Embryonic facial prominence (tissue), 1 donor: ENCODE measurements around the gene MTHFSD.

Source experiments
- DNase-seq: peaks from one replicate; pipeline ENCODE4 v3.0.0-alpha.2; 2016; ENCODE audit errors: extremely low spot score

Gene MTHFSD

DNA sequence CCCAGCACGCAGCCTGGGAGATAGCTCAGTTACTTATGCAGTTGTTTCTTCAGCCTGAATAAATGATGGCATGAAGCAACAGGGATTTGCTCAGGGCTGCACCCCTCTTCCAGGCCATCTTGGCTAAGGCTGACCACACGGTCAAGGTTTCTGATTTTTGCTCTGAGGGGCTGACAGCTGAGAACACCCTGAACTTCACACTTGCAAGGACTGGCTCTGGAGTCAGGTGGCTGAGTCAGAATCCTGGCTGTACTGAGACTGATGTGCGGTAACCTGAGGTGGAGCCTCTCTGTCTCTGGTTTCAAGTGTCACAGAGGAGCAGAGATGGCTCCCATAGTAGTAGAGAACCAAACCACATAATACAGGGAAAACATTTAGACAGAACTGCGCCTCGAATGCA is 4.8 kb downstream of the MTHFSD start:
- no peak for DNase-seq

DNA sequence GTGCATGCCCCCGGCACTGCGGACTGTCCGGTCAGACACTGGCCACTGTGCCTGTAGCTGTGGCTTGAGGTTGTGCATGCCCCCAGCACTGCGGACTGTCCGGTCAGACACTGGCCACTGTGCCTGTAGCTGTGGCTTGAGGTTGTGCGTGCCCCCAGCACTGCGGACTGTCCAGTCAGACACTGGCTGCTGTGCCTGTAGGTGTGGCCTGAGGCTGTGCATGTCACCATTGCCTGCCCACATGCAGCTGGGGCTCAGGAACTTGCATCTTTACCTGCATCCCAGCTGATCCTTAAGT is 5.2 kb downstream of the MTHFSD start:
- no peak for DNase-seq

DNA sequence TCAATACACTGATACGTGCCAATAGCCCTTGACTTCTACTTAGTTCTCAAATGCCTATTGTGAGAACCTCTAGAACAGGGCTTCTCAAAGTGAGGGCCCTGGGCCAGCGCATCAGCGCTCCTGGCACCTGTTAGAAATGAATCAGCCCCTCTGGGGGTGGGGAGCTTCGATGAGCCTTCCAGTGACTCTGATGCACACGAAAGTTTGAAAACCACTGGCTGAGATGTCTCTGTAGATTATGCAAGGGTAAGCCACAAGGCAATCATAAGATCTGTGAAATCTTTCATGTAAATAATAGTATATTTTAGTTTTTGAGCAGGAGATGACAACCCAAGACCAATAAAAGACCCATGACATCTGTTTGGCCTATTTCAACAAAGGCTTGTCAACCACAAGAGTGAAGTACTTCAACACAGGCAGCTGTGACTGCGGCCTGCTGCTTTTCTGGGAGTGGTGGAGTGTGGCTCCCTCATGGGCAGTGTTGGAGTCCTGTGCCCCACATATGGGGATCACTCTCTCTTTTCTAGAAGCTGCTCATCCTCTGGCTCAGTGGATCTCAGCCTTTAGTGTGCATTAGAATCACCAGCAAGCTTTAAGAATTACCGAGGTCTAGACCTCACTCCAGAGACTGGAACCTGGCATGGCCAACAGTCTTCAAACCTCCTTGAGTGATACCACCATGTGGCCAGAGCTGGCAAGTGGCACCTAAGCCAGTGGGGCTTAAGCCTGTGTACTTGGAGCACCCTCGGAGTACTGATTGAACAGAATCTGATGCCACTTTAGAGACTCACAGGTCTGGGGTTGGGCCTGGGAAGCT is 5.8 kb downstream of the MTHFSD start:
- DNase-seq = no peak

DNA sequence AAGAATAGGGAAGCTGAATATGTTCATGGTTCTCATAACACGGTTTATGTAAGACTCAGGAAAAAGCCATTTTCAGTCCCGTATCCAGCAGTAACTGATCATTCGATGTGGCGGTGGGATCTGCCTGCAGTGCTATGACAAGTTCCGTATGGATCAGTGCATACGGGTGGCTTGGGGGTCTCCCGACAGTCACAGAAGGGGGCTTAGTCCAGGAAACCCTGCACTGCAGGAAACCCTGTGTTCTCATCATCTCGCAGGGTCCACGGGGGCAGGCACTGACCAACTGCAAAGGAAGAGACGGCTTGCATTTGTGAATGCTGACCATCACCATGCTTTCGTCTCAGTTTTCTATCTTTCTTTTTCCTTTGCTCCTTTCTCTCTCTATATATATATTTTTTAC is 7.7 kb downstream of the MTHFSD start:
- DNase-seq = no peak

DNA sequence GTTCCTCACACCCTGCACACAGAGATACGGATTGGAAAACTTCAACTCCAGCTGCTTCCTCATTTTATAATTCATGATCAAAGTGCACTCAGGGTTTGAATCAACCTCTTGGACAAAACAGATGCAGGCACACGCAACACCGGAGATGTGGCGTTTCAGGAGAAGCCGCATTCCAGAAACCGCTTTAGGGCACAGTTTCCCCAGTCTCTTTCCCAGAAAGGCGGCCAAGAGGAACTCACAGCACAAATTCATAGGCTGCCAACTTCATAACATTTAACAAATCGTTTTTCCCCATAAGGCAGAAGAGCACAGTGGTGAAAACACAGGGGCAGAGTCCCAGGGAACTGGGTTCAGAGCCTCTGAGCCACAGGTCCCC is 8.4 kb downstream of the MTHFSD start:
- DNase-seq = no peak

DNA sequence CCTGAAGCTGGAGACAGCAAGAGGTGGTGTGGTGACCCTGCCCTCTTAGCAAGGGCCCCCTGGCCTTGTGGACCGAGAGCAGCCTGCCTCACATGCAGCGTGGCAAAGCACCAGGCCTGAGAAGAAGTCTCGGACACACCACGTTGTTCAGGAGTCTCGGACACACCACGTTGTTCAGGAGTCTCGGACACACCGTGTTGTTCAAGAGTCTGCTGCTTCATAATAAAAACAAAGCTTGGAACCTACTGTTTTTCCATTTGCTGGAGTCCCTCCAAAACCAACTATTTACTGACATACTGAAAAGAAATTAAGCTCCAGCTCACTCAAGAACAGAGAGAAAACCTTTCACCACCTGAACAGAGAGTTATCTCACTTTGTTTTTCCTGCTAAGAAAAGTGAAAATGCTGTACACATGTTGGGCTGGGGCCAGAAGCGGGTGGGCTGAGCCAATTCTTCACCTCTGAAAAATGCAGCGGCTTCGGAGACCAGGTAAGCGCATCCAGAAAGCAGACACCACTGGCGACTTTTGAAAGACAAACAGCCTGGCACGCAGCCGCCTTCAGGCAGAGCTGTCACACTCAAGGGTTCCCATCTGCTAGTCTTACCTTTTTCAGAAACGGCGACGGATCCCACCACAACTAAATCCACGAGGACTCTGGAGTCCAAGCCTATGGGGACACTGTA is 8.9 kb downstream of the MTHFSD start:
- no peak for DNase-seq

DNA sequence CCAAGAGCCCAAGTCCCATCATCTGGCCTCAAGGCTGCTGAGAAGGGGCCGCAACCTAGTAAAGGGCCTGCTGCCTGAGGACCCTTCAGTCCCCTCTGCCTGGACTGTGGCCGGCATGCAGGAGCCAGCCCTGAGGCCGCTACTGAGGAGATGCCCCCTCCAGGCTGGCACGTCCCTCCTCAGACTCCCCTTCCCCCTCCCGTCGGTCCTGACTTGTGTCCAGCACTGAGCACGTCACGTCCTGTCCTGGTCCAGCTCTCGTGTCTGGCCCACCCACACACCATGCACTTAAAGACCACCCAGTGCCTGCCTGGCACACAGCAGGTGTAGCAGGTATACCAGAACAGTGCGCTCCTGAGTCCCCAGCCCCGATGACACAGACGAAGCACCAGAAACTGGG is 9.6 kb downstream of the MTHFSD start:
- DNase-seq = no peak

DNA sequence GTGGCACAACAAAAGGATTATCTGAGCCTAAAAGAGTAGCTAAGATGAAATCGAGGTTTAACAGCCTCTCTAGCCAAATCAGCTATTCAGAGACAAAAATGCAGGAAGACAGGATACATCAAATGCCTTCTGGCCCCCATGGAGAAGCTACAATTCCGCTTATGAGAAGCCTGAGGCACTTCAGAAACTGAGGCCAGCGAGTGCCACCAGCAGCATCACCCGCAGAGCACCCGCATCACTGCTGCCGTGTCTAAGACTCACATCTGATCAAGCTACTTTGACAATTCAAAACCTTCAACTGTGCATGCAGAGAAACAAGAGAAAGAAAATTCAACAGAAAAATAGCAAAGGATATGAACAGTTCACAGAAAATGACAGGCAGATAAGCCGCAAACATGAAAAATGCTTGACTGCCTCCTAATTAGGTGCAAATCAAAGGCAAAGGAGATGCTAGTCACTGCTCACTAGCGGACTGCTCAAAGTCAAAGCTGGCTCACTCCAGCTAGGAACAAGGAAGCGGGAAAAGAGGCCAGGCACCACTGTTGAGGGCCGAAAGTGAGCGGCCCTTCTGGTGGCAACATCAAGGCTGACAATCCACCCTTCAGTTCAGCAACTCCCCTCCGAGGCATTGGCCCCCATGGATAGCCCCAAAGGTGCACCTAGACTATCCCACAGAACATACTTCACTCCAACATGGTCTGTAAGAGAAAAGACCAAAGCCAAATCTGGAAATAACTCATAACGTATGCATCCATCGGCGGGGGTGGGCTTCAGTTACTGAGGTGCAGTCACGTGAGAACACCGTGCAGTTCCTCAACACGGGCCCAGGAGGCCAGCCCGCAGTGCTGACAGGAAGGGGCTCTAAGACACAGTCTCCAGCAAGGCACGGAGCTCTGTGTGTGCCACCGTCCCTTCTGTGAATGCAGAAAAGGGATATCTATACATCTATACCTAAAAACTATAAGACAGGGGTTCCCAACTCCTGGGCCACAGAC is 12.0 kb downstream of the MTHFSD start:
- DNase-seq = no peak

DNA sequence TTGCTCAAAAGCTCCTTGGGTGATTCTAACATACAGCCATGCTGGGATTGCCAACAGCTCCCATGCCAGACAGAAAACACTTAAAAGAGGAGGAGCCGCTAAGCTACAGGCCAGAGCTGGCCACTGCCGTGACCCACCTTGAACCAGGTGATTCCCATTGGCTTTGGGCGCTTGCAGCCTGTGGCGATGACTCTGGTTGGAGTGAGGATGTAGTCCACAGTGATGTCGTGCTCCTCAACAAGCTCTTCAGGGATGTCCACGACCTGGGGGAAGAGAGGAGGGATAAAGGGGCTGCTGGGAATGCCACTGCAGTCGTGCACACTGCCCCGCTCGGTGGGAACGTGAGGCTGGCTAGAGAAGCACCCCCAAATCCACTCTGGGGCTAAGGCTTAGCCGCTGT is 13.5 kb downstream of the MTHFSD start:
- no peak for DNase-seq

DNA sequence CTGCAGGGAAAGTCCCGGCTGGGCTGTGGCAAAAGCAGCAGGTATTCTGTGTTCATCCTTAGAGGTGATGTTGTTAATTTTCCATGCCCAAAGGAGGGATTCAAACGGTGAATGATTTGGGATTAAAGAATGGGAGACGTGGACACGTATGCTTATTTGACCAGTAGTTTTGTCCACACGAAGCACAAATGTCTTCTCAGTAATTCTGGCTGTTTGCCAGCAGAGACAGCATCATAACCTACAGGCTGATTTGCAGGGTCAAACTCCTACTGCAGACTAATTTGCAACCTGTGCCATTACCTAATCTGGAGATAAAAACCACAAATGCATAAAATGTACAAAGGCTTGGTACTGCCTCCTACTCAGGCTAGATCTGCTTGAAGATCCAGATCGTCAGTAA is 14.1 kb downstream of the MTHFSD start:
- DNase-seq = no peak

DNA sequence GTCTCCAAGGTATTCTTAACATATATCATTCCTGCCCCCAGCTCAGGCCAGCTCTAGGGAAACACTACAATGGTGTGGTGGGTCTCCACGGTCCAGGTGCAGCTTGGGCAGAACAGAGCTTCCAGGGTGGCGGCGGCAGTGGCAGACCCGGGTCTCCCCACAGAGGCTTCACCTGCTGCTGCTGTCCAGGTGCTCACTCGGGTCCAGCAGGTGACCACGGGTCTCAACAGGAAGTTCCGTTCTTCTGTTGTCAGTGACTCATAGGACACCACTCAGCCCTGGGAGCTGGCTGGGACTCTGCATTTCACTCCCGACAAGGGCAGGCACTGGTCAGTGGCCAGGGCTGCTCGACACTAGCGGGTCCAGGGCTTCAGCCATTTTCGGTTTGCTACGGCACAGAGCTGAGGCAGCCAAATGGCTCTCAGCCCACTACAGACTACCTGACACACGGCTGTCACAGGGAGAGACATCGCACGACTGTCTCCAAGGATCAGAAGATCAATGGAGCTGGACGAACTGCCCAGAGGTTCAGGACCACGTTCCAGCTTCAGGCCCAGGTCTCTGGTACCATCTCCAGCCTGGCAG is 16.7 kb downstream of the MTHFSD start:
- no peak for DNase-seq

DNA sequence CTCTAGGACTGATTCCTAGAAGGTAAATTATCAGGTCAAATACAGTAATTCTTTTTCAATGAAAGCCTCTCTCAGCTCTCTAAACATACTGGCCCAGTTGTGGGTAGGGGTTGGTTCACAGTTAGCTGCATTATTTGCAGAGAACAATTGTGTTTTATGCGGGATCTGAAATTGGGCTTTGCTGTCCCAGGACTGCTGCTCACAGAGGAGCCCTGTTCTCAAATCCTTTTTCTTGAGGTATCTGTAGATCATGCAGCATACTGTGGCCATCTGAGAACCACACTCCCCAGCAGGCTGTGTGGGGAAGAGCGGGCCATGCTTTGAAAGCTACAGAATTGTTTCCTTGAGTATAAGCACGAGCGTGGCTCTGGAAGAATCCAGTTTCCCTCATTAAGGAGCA is 17.5 kb downstream of the MTHFSD start:
- no peak for DNase-seq

DNA sequence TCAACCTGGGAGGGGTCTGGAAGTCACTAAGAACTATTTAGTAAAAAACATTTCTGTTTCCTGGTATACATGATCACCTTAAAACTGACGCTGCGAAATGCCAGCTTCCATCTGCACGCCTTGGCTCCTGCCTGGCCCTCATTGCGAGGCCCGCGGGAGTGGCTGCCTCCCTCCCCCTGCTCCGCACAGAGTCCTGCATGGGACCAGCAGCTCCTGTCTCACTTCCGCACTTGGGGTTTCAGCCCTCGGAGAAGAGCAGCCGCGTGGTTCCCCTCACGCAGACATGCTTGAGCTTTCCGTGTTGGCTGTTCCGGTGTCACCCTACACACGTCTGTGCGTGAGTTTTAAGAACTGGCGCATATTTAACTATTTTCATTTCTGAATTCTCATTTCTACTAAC is 18.4 kb downstream of the MTHFSD start:
- DNase-seq = no peak

DNA sequence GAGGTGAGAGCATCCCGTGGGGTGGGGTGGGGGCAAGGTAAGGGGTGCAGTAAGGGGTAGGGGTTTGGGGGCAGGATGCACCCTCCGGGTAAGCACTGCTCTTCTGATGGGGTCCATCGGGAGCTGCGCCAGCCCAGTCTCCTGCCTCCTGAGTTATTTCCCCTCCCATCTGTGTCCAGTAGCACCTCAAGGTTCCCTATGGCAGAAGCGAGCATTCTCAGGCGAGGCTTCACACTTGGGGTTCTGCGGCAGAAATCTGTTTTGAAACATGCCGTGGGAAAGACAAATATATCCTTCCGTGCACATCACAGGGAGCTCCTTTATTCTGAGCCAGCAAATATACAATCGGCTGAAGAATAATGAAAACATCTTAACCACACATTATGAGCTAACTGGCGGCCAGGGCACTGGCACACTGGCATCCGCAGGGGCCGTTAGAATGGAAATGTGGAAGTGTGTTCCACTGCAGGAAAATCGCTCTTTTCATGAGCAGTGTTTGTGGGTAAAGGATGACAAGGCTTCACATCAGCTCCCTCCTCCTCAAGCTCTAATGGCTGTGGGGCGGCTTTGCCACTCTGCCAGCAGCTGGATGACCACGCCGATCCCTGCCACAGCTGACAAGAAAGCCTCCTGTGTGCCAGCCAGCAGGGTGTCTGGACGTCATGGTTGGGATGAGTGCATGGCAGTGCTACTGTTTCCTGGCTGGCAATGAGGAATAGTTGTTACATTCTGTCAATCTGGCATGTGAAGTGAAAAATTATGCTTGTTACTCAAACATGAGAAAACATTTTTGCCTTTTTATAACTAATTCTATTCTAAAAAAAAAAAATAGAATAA is 20.0 kb downstream of the MTHFSD start:
- no peak for DNase-seq

DNA sequence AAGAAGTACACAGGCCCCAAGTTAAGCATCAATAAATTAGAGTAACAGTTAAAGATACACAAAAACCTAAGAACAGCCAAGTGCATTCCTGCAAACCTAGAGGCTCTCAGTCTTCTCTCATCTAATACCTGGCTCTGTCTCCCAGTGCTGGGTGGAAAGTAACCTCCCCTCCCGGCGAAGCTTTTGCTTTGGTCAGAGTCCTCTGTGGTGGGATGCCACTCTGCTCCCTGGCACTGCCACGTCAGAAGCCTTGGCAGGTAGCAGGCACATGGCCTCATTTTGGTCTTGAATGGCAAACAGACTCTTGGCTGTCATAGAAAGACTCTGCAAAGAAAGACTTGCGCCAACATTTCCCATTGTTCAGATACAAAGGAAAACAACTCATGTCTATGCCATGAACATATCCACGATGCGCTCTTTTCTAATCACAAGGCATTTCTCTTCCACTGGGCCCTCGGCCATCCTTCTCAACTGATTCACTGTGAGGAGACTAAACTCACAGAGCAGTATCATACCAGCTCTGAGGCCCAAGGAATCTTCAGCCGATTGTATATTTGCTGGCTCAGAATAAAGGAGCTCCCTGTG is 21.2 kb downstream of the MTHFSD start:
- DNase-seq = no peak

DNA sequence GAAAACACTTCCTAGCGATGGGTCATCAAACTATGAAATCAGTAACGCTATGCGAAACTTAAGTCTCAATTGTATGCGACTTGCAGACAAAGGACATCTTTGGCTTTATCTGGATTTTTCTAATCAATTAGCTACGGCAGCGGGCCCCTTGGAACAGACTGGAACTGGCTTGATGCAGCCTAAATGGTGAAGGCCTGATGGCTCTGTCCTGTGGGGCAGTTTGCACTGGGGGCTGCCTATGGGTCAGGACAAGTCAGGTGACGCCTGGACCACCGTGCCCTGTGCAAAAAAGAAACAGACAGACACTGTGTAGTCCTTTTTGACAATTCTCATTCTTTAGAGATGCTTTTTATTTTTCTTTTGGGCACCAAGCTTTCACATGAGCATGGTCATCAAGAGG is 22.0 kb downstream of the MTHFSD start:
- no peak for DNase-seq

DNA sequence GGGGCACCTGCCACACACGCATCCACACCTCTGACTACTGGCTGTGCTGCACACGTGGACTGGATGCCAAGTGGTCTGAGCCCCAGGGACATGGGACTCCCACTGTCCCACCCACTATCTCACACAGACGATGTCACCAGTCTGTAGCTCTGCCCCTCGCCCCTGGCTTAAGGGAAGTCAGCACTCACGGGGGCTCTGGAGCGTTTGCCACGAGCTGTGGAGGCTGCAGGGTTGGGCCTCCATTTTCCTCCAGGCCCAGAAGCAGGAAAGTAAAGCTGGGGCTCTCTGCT is 22.6 kb downstream of the MTHFSD start:
- DNase-seq = no peak

DNA sequence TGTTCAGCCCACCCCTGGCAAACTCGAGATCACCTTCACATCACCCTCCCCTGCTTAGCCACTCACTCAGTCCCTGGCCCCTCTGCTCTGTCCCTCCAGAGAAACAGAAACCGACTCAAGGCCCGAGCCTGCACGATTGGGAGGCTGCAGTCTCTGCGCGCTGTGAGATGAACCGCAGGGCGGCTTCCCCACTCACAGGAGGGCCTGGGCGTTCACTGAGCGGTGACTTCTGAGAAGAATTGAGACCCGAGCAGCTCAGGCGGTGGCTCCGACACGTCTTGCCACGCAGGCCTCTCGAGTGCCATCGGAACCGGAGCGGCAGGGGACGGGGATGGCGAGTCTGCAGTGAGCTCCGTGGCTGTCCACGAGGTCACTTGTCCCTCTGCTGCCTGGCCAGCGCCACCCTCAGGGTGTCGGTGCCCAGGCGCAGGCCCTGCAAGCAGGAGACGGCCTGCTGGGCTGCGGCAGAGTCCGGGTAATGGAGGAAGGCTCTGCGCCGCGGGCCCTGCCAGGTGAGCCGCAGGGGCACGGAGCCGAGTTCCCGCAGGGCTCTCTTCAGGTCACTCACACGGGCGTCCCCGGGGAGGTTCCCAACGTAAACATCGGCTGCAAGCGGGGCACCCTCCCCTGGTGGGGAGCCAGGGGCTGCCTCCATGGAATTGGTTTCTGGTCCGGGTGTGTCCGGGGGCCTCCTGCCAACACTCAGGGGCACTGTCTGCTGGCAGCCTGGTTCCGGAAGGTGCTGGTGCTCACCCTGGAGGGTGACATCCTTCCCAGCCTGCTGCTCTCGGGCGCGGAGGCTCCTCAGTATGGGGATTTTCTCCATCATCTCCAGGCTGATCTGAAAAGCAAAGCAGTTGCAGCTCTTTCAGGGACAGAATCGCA is 23.2 kb downstream of the MTHFSD start:
- DNase-seq = no peak

DNA sequence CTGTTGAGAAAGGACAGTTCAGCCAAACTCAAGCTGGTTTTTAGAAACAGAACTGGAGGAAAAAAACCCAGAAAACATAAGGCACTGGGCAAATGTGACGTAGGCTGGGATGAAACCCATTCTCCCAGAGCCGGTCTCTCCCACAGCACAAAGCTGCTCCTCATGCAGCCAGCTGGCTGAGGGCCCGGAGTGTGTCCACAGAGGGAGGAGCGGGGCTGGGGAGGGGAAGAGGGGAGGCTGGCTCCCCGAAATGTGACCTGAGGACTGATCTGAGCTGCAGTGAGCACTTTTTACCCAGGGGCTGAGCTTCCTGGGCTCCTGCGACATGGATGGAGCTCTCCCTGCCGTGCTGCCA is 23.9 kb downstream of the MTHFSD start:
- no peak for DNase-seq
